HepG2 (cell line): ENCODE measurements around the gene OSBPL1A.

ENCODE experiments used
- HNF4A ChIP-seq: sonication (generic); formaldehyde crosslinking; IDR thresholded peaks from 2 replicates; pipeline ENCODE4 v1.4.0; 2020; ENCODE audit warnings: missing genetic modification reagents
- ZNF274 ChIP-seq: sonication (generic); formaldehyde crosslinking; IDR thresholded peaks from 2 replicates; pipeline ENCODE4 v1.5.1; 2020; ENCODE audit warnings: mild to moderate bottlenecking, missing genetic modification reagents
- ZNF318 ChIP-seq: sonication (generic); formaldehyde crosslinking; IDR thresholded peaks from 2 replicates; pipeline ENCODE4 v1.4.0; 2020; ENCODE audit warnings: mild to moderate bottlenecking, missing genetic modification reagents
- ZNF570 ChIP-seq: sonication (generic); formaldehyde crosslinking; IDR thresholded peaks from 2 replicates; pipeline ENCODE4 v1.4.0; 2020; ENCODE audit warnings: mild to moderate bottlenecking, missing genetic modification reagents, borderline replicate concordance
- TF ChIP-seq, protein P1 (sequence below): sonication (generic); formaldehyde crosslinking; conservative IDR thresholded peaks from 2 replicates; pipeline ENCODE4 v1.4.0; 2020; ENCODE audit warnings: missing genetic modification reagents
- TF ChIP-seq, protein P2 (sequence below): sonication (generic); formaldehyde crosslinking; IDR thresholded peaks from 2 replicates; pipeline ENCODE4 v1.5.0; 2020; ENCODE audit warnings: mild to moderate bottlenecking, missing genetic modification reagents, moderate library complexity

- TF ChIP-seq, protein P1, sequence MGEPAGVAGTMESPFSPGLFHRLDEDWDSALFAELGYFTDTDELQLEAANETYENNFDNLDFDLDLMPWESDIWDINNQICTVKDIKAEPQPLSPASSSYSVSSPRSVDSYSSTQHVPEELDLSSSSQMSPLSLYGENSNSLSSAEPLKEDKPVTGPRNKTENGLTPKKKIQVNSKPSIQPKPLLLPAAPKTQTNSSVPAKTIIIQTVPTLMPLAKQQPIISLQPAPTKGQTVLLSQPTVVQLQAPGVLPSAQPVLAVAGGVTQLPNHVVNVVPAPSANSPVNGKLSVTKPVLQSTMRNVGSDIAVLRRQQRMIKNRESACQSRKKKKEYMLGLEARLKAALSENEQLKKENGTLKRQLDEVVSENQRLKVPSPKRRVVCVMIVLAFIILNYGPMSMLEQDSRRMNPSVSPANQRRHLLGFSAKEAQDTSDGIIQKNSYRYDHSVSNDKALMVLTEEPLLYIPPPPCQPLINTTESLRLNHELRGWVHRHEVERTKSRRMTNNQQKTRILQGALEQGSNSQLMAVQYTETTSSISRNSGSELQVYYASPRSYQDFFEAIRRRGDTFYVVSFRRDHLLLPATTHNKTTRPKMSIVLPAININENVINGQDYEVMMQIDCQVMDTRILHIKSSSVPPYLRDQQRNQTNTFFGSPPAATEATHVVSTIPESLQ = no peak
- no peak for TF ChIP-seq ZNF274 (CRISPR knock-in tag)
- TF ChIP-seq HNF4A (CRISPR knock-in tag) = no peak
- TF ChIP-seq, protein P2, sequence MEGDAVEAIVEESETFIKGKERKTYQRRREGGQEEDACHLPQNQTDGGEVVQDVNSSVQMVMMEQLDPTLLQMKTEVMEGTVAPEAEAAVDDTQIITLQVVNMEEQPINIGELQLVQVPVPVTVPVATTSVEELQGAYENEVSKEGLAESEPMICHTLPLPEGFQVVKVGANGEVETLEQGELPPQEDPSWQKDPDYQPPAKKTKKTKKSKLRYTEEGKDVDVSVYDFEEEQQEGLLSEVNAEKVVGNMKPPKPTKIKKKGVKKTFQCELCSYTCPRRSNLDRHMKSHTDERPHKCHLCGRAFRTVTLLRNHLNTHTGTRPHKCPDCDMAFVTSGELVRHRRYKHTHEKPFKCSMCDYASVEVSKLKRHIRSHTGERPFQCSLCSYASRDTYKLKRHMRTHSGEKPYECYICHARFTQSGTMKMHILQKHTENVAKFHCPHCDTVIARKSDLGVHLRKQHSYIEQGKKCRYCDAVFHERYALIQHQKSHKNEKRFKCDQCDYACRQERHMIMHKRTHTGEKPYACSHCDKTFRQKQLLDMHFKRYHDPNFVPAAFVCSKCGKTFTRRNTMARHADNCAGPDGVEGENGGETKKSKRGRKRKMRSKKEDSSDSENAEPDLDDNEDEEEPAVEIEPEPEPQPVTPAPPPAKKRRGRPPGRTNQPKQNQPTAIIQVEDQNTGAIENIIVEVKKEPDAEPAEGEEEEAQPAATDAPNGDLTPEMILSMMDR = no peak
- TF ChIP-seq ZNF318 = no peak
- no peak for TF ChIP-seq ZNF570
These were observed 46.2 kb upstream of the OSBPL1A start for GRCh38 chr18:24443870-24444269.
